OCI-LY3 (cell line): ENCODE measurements around the gene PEX16.

Experiments
- H2AFZ ChIP-seq: fragments of 200-600, 300-600 bp; shearing (Covaris generic); 2 replicates; pipeline ENCODE4 v1.6.0; 2014; ENCODE audit warnings: antibody characterized with exemption, low read depth, low read length
- H3K27ac ChIP-seq: fragments of 200-600, 300-600 bp; sonication (generic); 2 replicates; pipeline ENCODE4 v1.5.1; 2014; ENCODE audit warnings: mild to moderate bottlenecking, low read length, moderate library complexity, mixed read lengths
- H3K27me3 ChIP-seq: fragments of 200-600, 300-600 bp; sonication (generic); 2 replicates; pipeline ENCODE4 v1.6.1; 2014; ENCODE audit warnings: low read depth, low read length, mixed read lengths
- H3K36me3 ChIP-seq: fragments of 200-600, 300-600 bp; sonication (generic); replicated peaks from 2 replicates; pipeline ENCODE3; 2014; ENCODE audit warnings: low read depth, low read length, mixed read lengths
- H3K4me1 ChIP-seq: fragments of 300-600, 200-600 bp; sonication (generic); 2 replicates; pipeline ENCODE4 v1.6.1; 2014; ENCODE audit warnings: low read length, mixed read lengths
- H3K4me2 ChIP-seq: fragments of 200-600, 300-600 bp; sonication (generic); 2 replicates; pipeline ENCODE4 v1.6.1; 2014; ENCODE audit warnings: low read length, mixed read lengths
- H3K4me3 ChIP-seq: fragments of 300-600, 200-600 bp; sonication (generic); 2 replicates; pipeline ENCODE4 v1.5.1; 2014; ENCODE audit warnings: antibody characterized with exemption, mild to moderate bottlenecking, low read length, moderate library complexity
- H3K79me2 ChIP-seq: fragments of 300-600, 200-600 bp; shearing (Covaris generic); 2 replicates; pipeline ENCODE4 v1.6.1; 2014; ENCODE audit warnings: mild to moderate bottlenecking, low read length, mixed read lengths
- H3K9ac ChIP-seq: fragments of 300-600, 200-600 bp; shearing (Covaris generic); 2 replicates; pipeline ENCODE4 v1.6.0; 2014; ENCODE audit warnings: mild to moderate bottlenecking, low read length, moderate library complexity
- H3K9me3 ChIP-seq: fragments of 200-600, 300-600 bp; shearing (Covaris generic); 2 replicates; pipeline ENCODE4 v1.6.1; 2014; ENCODE audit warnings: low read length, mixed read lengths; ENCODE audit not compliant: insufficient read depth
- H4K20me1 ChIP-seq: fragments of 200-600, 300-600 bp; sonication (generic); 2 replicates; pipeline ENCODE4 v1.6.1; 2016; ENCODE audit warnings: low read length, mixed read lengths; ENCODE audit not compliant: insufficient read depth
- CTCF ChIP-seq: fragments of 200-600, 300-600 bp; sonication (generic); IDR thresholded peaks from 2 replicates; pipeline ENCODE4 v1.5.1; 2014; ENCODE audit warnings: antibody characterized with exemption, low read length, low read depth
- EZH2phosphoT487 ChIP-seq: fragments of 200-600 bp; shearing (Covaris generic); IDR thresholded peaks from 2 replicates; pipeline ENCODE4 v1.6.1; 2018; ENCODE audit warnings: antibody characterized with exemption, mixed run types, low read depth

Gene PEX16

GRCh38 chr11:45870706-45871105, 47.0 kb downstream of the PEX16 start:
- H3K27me3 ChIP-seq = no peaks in the 10 kb centered on the region
- no peak overlapping the region for H3K27ac ChIP-seq
- H2AFZ ChIP-seq = no peak overlapping the region
- peaks cover 55% of the 10 kb centered on the region for H3K36me3 ChIP-seq
- peaks cover 7% of the 10 kb centered on the region; the same call in 1 of the 2 replicates for H4K20me1 ChIP-seq
- no peak overlapping the region for H3K4me2 ChIP-seq
- no peak for TF ChIP-seq EZH2phosphoT487
- no peak for TF ChIP-seq CTCF
- no peaks in the 10 kb centered on the region for H3K4me1 ChIP-seq
- H3K4me3 ChIP-seq = no peak overlapping the region
- H3K79me2 ChIP-seq = no peaks in the 10 kb centered on the region
- no peaks in the 10 kb centered on the region for H3K9me3 ChIP-seq
- no peak overlapping the region for H3K9ac ChIP-seq

DNA sequence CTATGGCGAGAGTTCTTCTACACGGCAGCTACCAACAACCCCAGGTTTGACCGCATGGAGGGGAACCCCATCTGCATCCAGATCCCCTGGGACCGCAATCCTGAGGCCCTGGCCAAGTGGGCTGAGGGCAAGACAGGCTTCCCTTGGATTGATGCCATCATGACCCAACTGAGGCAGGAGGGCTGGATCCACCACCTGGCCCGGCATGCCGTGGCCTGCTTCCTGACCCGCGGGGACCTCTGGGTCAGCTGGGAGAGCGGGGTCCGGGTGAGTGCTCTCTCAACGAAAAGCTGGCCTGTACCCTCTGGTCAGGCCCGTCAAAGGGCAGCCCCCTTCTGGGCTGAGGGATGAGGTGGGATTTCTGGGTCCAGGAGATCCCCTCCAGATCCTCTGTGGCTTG, 48.1 kb downstream of the PEX16 start:
- H3K27me3 ChIP-seq = no peaks in the 10 kb centered on the region
- no peak overlapping the region for H2AFZ ChIP-seq
- H3K9me3 ChIP-seq = no peaks in the 10 kb centered on the region
- H3K4me3 ChIP-seq = no peak overlapping the region
- no peaks in the 10 kb centered on the region for H4K20me1 ChIP-seq
- H3K36me3 ChIP-seq = peaks cover 54% of the 10 kb centered on the region
- H3K27ac ChIP-seq = no peak overlapping the region
- H3K4me1 ChIP-seq = no peaks in the 10 kb centered on the region
- no peak overlapping the region for H3K9ac ChIP-seq
- TF ChIP-seq EZH2phosphoT487 (no peak), CTCF (no peak)
- no peaks in the 10 kb centered on the region for H3K79me2 ChIP-seq
- H3K4me2 ChIP-seq = no peak overlapping the region

DNA sequence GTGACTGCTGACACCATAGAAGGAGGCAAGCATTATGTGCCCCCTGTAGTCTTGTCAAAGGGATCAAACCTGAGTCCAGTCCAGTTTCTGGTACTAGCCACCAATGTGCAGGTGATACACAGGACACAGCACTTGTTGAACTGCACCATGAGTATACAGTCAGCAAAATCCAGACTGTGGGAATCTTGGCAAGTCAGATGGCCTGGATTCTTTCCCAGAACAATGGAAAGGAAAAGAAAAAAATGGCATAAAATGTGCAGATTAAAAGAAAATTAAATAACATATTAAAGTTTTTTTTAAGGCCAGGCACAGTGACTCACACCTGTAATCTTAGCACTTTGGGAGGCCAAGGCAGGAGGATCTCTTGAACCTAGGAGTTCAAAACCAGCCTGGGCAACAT, 53.6 kb downstream of the PEX16 start:
- Histone ChIP-seq H3K79me2 (no peaks in the 10 kb centered on the region), H3K27ac (no peak overlapping the region), H3K4me2 (no peak overlapping the region), H3K4me3 (no peak overlapping the region), H2AFZ (no peak overlapping the region), H3K4me1 (no peaks in the 10 kb centered on the region), H3K27me3 (no peaks in the 10 kb centered on the region), H3K9ac (no peak overlapping the region), H3K9me3 (no peaks in the 10 kb centered on the region), H4K20me1 (no peaks in the 10 kb centered on the region; the same call in 1 of the 2 replicates), H3K36me3 (peaks cover 52% of the 10 kb centered on the region)
- TF ChIP-seq EZH2phosphoT487 (no peak), CTCF (no peak)

- Histone ChIP-seq H3K9me3 (no peaks in the 10 kb centered on the region), H3K27ac (no peak overlapping the region), H3K79me2 (0 out of 2 replicates have a peak, but pooled peaks cover 2% of the 10 kb centered on the region), H3K36me3 (peaks cover 56% of the 10 kb centered on the region), H2AFZ (no peak overlapping the region), H3K4me2 (no peak overlapping the region), H3K9ac (no peak overlapping the region), H3K4me3 (no peak overlapping the region), H3K27me3 (no peaks in the 10 kb centered on the region), H3K4me1 (no peaks in the 10 kb centered on the region), H4K20me1 (no peaks in the 10 kb centered on the region; the same call in 1 of the 2 replicates)
- no peak for TF ChIP-seq EZH2phosphoT487
- no peak for TF ChIP-seq CTCF
Observed at GRCh38 chr11:45860764-45861510, 56.7 kb downstream of the PEX16 start.
